IPS-20b (cell line): ENCODE measurements around the gene FPR2.
"Not testable (repeated sequence)": the region's sequence is repeated elsewhere in the genome, so short reads cannot be mapped to it uniquely, and the experiment has no call there.

Source experiments
- H3K27ac ChIP-seq: one replicate; pipeline ENCODE4 v1.5.1; 2013; ENCODE audit warnings: low read length
- H3K27me3 ChIP-seq: 2 replicates; pipeline ENCODE4 v1.6.1; 2013; ENCODE audit warnings: mild to moderate bottlenecking, low read length, inconsistent platforms; ENCODE audit not compliant: insufficient read depth
- H3K36me3 ChIP-seq: 2 replicates; pipeline ENCODE4 v1.6.1; 2013; ENCODE audit warnings: low read depth, mild to moderate bottlenecking, inconsistent platforms, low read length, moderate library complexity; ENCODE audit not compliant: insufficient read depth
- H3K4me1 ChIP-seq: 2 replicates; pipeline ENCODE4 v1.6.1; 2013; ENCODE audit warnings: mild to moderate bottlenecking, control low read depth, inconsistent platforms, low read length, moderate library complexity; ENCODE audit not compliant: insufficient read depth
- H3K4me3 ChIP-seq: 2 replicates; pipeline ENCODE4 v1.5.1; 2013; ENCODE audit warnings: mild to moderate bottlenecking, low read length, inconsistent platforms
- H3K9ac ChIP-seq: 2 replicates; pipeline ENCODE4 v1.6.1; 2013; ENCODE audit warnings: low read depth, mild to moderate bottlenecking, inconsistent platforms, low read length, moderate library complexity
- H3K9me3 ChIP-seq: 2 replicates; pipeline ENCODE4 v1.6.1; 2013; ENCODE audit warnings: mild to moderate bottlenecking, low read depth, low read length, inconsistent platforms; ENCODE audit not compliant: insufficient read depth

FPR2 gene

DNA sequence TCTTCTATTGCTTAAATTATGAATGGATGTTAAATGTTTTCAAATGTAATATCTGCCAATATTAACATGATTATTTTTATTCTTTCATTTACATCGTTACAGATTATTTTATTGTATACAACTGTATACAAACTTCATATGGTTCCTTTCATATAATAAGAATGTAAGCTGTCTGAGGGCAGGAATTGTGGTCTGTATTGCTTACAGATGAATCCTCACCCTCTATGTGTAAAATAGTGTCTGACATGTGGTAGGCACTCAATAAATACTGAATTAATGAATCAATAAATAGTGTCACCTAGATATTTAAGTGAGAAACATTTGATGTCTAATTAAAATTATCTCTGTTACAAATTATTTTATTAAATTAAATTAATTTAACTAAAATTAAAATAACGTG is 41.8 kb downstream of the FPR2 start:
- Histone ChIP-seq H3K27ac (no peak overlapping the region), H3K4me3 (no peak overlapping the region), H3K9ac (no peak overlapping the region), H3K27me3 (no peaks in the 10 kb centered on the region), H3K4me1 (no peaks in the 10 kb centered on the region), H3K36me3 (no peaks in the 10 kb centered on the region), H3K9me3 (peaks cover 47% of the 10 kb centered on the region)

DNA sequence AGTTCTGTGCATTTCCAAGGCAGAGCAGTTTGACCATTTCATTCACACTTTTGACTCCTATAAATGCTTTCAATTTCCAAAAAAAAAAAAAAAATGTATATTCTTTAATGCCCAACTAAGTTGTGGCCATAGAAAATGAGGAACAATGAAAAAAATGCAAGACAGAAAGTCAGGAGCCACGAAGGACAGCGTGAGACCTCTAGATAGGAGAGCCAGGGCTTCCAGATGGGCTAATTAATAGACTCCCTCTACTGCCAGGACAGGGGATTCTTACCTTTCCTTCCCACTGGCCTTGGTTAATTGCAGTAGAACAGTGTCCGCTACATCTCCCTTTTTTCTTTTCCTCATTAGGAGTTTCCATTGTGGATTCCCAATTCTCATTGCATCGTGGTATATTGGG is 42.5 kb downstream of the FPR2 start:
- H3K27me3 ChIP-seq = no peaks in the 10 kb centered on the region
- no peak overlapping the region for H3K27ac ChIP-seq
- peaks cover 45% of the 10 kb centered on the region for H3K9me3 ChIP-seq
- H3K9ac ChIP-seq = no peak overlapping the region
- H3K4me1 ChIP-seq = no peaks in the 10 kb centered on the region
- H3K4me3 ChIP-seq = no peak overlapping the region
- no peaks in the 10 kb centered on the region for H3K36me3 ChIP-seq

DNA sequence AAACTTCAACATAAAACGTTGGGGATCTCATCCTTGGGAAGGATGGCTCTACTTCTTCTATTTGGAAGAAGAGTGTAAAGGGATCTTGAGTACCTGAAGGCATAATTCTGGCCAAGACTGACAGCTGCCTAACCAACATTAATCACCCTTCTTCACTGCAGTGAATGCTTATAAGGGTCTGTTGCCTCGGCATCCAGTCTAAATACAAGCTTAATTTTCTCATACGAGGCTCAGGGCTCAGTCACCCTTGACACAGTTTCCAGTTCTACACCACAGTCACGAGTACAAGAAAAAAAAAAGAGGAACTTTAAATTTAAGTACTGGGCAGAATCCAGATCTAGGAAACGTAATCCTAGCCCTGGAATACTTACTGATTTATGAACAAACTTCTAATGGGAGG is 43.0 kb downstream of the FPR2 start:
- no peaks in the 10 kb centered on the region for H3K27me3 ChIP-seq
- H3K4me1 ChIP-seq = no peaks in the 10 kb centered on the region
- H3K9ac ChIP-seq = no peak overlapping the region
- H3K27ac ChIP-seq = no peak overlapping the region
- H3K9me3 ChIP-seq = peaks cover 48% of the 10 kb centered on the region
- no peak overlapping the region for H3K4me3 ChIP-seq
- no peaks in the 10 kb centered on the region for H3K36me3 ChIP-seq

DNA sequence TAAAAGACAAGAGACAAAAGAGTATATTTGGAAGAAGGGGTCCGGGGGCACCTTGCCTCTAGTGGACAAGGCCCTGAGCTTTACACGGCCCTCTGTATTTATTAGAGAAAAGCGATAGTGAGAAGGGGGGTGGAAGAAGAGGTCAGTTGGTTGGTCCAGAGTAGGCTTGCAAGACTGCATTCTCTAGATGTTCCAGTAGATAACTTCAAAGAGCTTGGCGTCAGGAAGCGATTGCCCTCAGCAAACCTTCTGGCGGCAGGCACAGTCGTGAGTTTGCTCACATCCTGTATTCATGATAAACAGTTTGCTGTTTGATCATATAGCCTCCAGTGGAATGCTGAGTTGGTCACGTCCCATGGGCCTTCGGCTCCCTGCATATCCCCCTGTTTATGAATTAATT is 43.8 kb downstream of the FPR2 start:
- H3K4me3 ChIP-seq, H3K27ac ChIP-seq, H3K27me3 ChIP-seq, H3K9ac ChIP-seq, H3K4me1 ChIP-seq, H3K36me3 ChIP-seq: not testable (repeated sequence)
- peaks cover 42% of the 10 kb centered on the region for H3K9me3 ChIP-seq

DNA sequence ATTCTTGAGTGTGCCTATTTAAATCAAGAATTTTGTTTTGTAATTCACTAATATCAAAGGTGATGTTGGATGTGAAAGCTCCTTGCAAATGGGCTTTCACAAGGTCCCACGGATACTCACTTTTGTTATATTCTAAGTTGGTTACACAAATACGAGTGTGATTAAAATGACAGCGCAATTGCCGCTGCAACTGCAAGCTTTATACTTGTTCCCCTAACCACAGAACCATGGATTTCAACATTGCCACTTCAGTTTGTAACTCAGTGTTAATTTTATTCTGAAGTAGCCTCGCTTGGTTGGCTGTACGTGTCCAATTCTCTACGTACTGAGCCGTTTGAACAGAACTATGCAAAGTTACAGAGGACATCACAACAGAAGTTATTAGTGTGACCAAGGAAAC is 44.4 kb downstream of the FPR2 start:
- peaks cover 42% of the 10 kb centered on the region for H3K9me3 ChIP-seq
- not testable (repeated sequence) for H3K9ac ChIP-seq, H3K27ac ChIP-seq, H3K27me3 ChIP-seq, H3K36me3 ChIP-seq, H3K4me3 ChIP-seq, H3K4me1 ChIP-seq

DNA sequence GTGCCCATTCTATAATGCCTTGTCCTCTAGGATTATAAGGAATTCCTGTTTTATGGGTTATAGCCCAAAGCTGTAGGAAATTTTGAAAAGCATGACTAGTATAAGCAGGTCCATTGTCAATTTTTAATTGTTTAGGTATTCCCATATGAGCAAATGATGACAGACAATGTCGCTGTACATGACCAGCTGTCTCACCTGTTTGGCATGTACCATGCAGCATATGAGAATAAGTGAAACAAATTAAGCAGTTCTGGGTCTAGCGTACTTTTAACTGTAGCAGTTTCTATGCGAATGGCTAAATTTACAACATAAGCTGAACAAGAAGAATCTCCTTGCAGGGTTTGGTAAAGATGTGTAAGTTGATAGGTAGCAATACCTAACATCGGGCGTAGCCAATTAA is 45.6 kb downstream of the FPR2 start:
- not testable (repeated sequence) for H3K4me3 ChIP-seq, H3K36me3 ChIP-seq, H3K4me1 ChIP-seq, H3K9ac ChIP-seq, H3K27me3 ChIP-seq, H3K27ac ChIP-seq
- H3K9me3 ChIP-seq = peaks cover 47% of the 10 kb centered on the region

DNA sequence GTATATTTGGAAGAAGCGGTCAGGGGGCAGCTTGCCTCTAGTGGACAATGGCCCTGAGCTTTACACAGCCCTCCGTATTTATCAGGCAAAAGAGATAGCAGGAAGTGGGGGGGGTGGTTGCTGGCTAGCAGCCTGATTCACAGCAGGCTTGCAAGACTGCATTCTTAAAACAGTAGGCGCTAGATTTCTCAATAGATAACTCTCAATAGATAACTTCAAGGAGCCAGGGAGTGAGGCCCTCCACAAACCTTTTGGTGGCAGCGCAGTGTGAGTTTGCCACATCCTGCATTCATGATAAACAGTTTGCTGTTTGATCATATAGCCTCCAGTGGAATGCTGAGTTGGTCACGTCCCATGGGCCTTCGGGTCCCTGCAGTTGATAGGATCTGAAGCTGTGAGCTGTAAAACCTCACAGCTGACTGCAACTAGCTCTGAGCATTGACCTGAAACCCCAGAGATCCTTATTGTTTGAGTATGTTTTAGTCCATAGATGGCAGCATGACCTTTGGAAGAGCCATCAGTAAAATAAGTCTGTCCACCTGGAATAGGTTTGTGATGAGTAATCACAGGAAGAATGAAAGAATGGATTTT is 46.2 kb downstream of the FPR2 start:
- Histone ChIP-seq H3K27me3 (no peaks in the 10 kb centered on the region), H3K4me1 (no peaks in the 10 kb centered on the region), H3K4me3 (no peak overlapping the region), H3K27ac (no peak overlapping the region), H3K36me3 (no peaks in the 10 kb centered on the region), H3K9me3 (peaks cover 54% of the 10 kb centered on the region), H3K9ac (no peak overlapping the region)

DNA sequence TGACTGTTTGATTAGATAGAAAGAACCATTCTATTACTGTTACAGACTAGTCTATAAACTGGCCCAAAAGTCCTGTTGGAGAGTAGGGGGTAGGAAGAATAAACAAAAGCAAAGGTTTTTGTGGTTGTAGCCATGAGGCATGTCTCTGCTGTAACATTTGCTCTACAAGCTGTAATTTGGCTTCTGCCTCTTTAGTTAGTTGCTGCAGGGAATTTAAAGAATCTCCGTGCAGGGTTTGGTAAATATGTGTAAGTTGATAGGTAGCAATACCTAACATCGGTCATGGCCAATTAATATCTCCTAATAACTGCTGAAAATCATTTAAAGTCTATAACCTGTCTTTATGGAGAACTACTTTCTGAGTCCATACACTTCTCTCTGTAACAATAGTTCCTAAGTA is 46.9 kb downstream of the FPR2 start:
- no peak overlapping the region for H3K9ac ChIP-seq
- no peaks in the 10 kb centered on the region for H3K4me1 ChIP-seq
- peaks cover 61% of the 10 kb centered on the region for H3K9me3 ChIP-seq
- H3K4me3 ChIP-seq = no peak overlapping the region
- no peaks in the 10 kb centered on the region for H3K36me3 ChIP-seq
- H3K27ac ChIP-seq = no peak overlapping the region
- no peaks in the 10 kb centered on the region for H3K27me3 ChIP-seq

DNA sequence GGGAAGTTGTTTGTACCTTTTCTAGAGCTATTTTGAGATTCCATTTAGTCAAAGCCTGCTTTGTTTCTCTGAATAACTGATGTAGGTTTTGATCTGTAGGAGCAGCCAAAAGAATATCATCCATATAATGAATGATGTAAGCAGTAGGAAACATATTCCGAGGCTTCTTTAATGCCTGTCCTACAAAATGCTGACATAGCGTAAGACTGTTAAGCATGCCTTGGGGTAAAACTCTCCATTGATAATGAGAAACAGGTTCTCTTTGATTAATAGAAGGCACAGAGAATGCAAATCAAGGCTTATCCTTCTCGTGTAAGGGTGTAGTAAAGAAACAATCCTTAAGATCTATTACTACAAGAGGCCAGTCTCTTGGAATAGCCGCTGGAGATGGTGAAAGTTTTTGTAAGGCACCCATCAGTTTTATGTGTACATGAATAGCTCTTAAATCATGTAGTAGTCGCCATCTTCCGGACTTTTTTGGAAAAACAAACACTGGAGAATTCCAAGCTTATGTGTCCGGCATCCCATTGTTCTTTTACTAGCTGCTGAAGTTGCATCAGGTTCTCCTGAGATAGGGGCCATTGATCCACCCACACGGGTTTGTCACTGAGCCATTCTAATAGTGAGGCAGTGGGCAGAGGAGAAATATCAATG is 47.5 kb downstream of the FPR2 start:
- peaks cover 62% of the 10 kb centered on the region for H3K9me3 ChIP-seq
- H3K4me1 ChIP-seq = no peaks in the 10 kb centered on the region
- no peak overlapping the region for H3K4me3 ChIP-seq
- no peaks in the 10 kb centered on the region for H3K27me3 ChIP-seq
- no peak overlapping the region for H3K27ac ChIP-seq
- H3K36me3 ChIP-seq = no peaks in the 10 kb centered on the region
- H3K9ac ChIP-seq = no peak overlapping the region

DNA sequence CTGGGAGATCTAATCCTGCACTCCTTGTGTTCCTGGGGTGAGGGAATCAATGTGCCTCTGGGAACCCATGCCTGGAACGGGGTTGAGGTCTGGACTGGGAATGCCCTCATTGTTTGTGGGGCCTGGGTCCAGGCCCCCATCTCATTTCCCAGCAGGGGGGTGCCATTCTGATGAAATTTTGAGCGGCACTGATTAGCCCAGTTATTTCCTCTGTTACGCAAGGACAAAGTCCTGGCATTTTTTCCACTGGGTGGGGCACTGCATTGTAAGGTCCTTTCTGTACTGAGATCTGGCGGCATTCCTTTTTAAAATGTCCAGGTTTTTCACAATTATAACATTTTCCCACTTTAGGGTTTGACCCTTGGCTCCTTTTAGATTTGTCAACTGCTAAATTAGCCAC is 48.8 kb downstream of the FPR2 start:
- H3K27ac ChIP-seq = no peak overlapping the region
- no peak overlapping the region for H3K4me3 ChIP-seq
- H3K4me1 ChIP-seq = no peaks in the 10 kb centered on the region
- peaks cover 66% of the 10 kb centered on the region for H3K9me3 ChIP-seq
- H3K36me3 ChIP-seq = no peaks in the 10 kb centered on the region
- H3K27me3 ChIP-seq = no peaks in the 10 kb centered on the region
- H3K9ac ChIP-seq = no peak overlapping the region

DNA sequence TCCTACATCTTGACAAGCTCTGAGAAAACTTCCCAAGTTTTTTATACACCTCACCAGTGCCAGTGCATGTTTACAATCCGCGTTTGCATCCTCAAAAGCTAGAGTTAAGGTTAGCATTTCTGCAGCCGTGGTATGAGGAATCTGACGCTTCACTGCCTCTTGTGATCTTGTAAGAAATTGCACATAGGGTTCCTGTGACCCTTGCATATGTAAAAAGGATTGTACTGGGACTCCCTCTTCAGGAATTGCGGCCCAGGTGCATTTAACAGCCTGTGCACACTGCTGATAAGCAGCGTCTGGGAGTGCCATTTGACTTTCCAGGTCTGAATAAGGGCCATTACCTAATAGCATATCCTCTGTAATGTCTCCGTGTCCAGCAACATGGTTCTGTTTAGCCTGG is 49.2 kb downstream of the FPR2 start:
- no peak overlapping the region for H3K4me3 ChIP-seq
- no peak overlapping the region for H3K27ac ChIP-seq
- no peak overlapping the region for H3K9ac ChIP-seq
- no peaks in the 10 kb centered on the region for H3K27me3 ChIP-seq
- no peaks in the 10 kb centered on the region for H3K4me1 ChIP-seq
- no peaks in the 10 kb centered on the region for H3K36me3 ChIP-seq
- H3K9me3 ChIP-seq = peaks cover 66% of the 10 kb centered on the region

DNA sequence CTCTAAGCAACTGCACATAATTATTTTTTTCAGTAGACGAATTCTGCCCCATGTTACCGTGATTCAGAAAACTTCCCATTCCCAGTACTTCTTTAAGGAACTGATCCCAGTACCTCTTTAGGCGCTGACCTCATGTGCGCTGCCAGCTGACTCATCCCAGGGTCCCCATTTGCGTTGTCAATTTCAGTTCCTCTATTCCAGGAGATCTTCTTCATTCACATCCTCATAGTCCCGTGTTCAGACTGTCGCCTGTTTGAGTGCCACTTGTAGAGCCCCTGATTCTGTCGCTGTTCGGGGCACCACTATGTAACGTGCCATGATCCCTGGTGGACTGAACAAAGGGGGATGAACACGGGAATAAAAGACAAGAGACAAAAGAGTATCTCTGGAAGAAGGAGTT is 50.4 kb downstream of the FPR2 start:
- peaks cover 63% of the 10 kb centered on the region for H3K9me3 ChIP-seq
- no peaks in the 10 kb centered on the region for H3K36me3 ChIP-seq
- no peak overlapping the region for H3K27ac ChIP-seq
- H3K4me3 ChIP-seq = no peak overlapping the region
- H3K27me3 ChIP-seq = no peaks in the 10 kb centered on the region
- H3K4me1 ChIP-seq = no peaks in the 10 kb centered on the region
- no peak overlapping the region for H3K9ac ChIP-seq
